Neural progenitor cell (in vitro differentiated cells): ENCODE measurements around the gene MBIP. TPM values are rescaled to one million over a fixed set of nuclear protein-coding genes. Genes with fewer than 3 reads are reported as not detected.

ENCODE experiments used
- DNase-seq: peaks from one replicate; pipeline ENCODE4 v3.0.0-alpha.2; 2016; ENCODE audit warnings: low spot score
- H2AFZ ChIP-seq: fragments of 200-600 bp; sonication (generic); replicated peaks from 2 replicates; pipeline ENCODE4 v1.6.1; 2016; ENCODE audit warnings: antibody characterized with exemption
- H3F3A ChIP-seq: fragments of 200-600 bp; sonication (generic); 2 replicates; pipeline ENCODE4 v1.6.1; 2016; ENCODE audit warnings: antibody characterized with exemption, low read depth
- H3K27ac ChIP-seq: fragments of 200-600 bp; sonication (generic); 2 replicates; pipeline ENCODE4 v1.5.1; 2016; ENCODE audit warnings: mild to moderate bottlenecking
- H3K27me3 ChIP-seq: fragments of 200-600 bp; sonication (generic); 2 replicates; pipeline ENCODE4 v1.6.1; 2016; ENCODE audit warnings: mild to moderate bottlenecking, moderate library complexity
- H3K36me3 ChIP-seq: fragments of 200-600 bp; sonication (generic); 2 replicates; pipeline ENCODE4 v1.5.1; 2016
- H3K4me1 ChIP-seq: fragments of 200-600 bp; sonication (generic); 2 replicates; pipeline ENCODE4 v1.6.1; 2016; ENCODE audit warnings: mixed run types
- H3K4me2 ChIP-seq: fragments of 200-600 bp; sonication (generic); 2 replicates; pipeline ENCODE4 v1.6.1; 2016
- H3K4me3 ChIP-seq: fragments of 200-600 bp; sonication (generic); 2 replicates; pipeline ENCODE4 v1.5.1; 2016
- H3K79me2 ChIP-seq: fragments of 200-600 bp; sonication (generic); 2 replicates; pipeline ENCODE4 v1.6.1; 2016; ENCODE audit warnings: low read depth
- H3K9ac ChIP-seq: fragments of 200-600 bp; sonication (generic); 2 replicates; pipeline ENCODE4 v1.6.1; 2016
- H3K9me3 ChIP-seq: fragments of 200-600 bp; sonication (generic); 2 replicates; pipeline ENCODE4 v1.5.1; 2016; ENCODE audit warnings: low read depth
- H4K20me1 ChIP-seq: fragments of 200-600 bp; sonication (generic); 2 replicates; pipeline ENCODE4 v1.6.1; 2016; ENCODE audit warnings: low read depth
- H3K27ac Mint-ChIP-seq: 3 replicates; pipeline ENCODE4 v1.8.0; 2021; ENCODE audit warnings: mixed read lengths
- H3K27me3 Mint-ChIP-seq: 2 replicates; pipeline ENCODE4 v1.8.0; 2022; ENCODE audit warnings: low read depth, mild to moderate bottlenecking, inconsistent platforms, moderate library complexity, mixed read lengths; ENCODE audit not compliant: insufficient read depth
- H3K36me3 Mint-ChIP-seq: 3 replicates; pipeline ENCODE4 v1.8.0; 2021; ENCODE audit warnings: mixed read lengths
- H3K4me1 Mint-ChIP-seq: 3 replicates; pipeline ENCODE4 v1.8.0; 2021; ENCODE audit warnings: mixed read lengths
- H3K4me3 Mint-ChIP-seq: 3 replicates; pipeline ENCODE4 v1.8.0; 2021; ENCODE audit warnings: mild to moderate bottlenecking, moderate library complexity, mixed read lengths
- H3K9me3 Mint-ChIP-seq: 3 replicates; pipeline ENCODE4 v1.8.0; 2020; ENCODE audit warnings: mixed read lengths
- EZH2 ChIP-seq: fragments of 200-600 bp; sonication (generic); IDR thresholded peaks from 2 replicates; pipeline ENCODE4 v1.6.1; 2017; ENCODE audit warnings: antibody characterized with exemption, mild to moderate bottlenecking, moderate library complexity
- EZH2phosphoT487 ChIP-seq: fragments of 200-600 bp; sonication (generic); IDR thresholded peaks from 2 replicates; pipeline ENCODE4 v1.6.1; 2017; ENCODE audit warnings: antibody characterized with exemption
- total RNA-seq: library from RNA; depleted of rRNA; stranded (reverse); fragments of >200 nt; gene quantifications from 2 replicates; pipeline ENCODE4 v1.2.3, GENCODE V29; 2015; ENCODE audit warnings: low replicate concordance
- TF ChIP-seq, protein P1 (sequence below): fragments of 200-600 bp; sonication (generic); IDR thresholded peaks from 2 replicates; pipeline ENCODE4 v1.5.1; 2017; ENCODE audit warnings: antibody characterized with exemption, mild to moderate bottlenecking

The MBIP gene
- total RNA-seq, 1 donor from 2014 or later, result 49.7 TPM

DNA sequence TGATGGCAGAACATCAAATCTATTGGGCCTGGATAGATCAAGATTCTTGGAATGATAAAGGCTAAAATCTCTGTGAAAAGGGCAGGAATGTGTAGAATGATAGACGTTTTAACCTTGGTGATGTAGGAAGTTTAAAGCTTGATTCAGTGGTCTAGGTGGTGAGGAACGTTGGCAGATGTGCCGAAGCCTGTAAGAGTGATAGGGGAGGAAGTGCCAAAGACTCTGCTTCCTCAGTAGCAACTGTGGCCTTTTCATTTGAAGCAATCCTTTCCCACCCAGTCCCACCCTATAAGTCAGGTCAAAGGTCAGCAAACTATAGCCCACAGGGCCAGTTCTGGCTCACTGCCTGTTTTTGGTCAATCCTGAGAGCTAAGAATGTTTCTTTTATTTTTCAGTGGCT lies 62.2 kb downstream of the MBIP start:
- no peaks in the 10 kb centered on the region for H3K9me3 Mint-ChIP-seq
- no peak for TF ChIP-seq EZH2phosphoT487
- TF ChIP-seq, protein P1, sequence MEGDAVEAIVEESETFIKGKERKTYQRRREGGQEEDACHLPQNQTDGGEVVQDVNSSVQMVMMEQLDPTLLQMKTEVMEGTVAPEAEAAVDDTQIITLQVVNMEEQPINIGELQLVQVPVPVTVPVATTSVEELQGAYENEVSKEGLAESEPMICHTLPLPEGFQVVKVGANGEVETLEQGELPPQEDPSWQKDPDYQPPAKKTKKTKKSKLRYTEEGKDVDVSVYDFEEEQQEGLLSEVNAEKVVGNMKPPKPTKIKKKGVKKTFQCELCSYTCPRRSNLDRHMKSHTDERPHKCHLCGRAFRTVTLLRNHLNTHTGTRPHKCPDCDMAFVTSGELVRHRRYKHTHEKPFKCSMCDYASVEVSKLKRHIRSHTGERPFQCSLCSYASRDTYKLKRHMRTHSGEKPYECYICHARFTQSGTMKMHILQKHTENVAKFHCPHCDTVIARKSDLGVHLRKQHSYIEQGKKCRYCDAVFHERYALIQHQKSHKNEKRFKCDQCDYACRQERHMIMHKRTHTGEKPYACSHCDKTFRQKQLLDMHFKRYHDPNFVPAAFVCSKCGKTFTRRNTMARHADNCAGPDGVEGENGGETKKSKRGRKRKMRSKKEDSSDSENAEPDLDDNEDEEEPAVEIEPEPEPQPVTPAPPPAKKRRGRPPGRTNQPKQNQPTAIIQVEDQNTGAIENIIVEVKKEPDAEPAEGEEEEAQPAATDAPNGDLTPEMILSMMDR, result no peak
- TF ChIP-seq EZH2, result no peak
- Histone ChIP-seq H2AFZ (no peak overlapping the region), H3K27ac (no peak overlapping the region), H3K36me3 (no peaks in the 10 kb centered on the region), H3K4me2 (no peak overlapping the region), H3K4me3 (no peak overlapping the region), H3K9me3 (no peaks in the 10 kb centered on the region), H3F3A (peaks cover 7% of the 10 kb centered on the region), H3K27me3 (no peaks in the 10 kb centered on the region), H3K79me2 (no peaks in the 10 kb centered on the region), H4K20me1 (no peaks in the 10 kb centered on the region), H3K9ac (no peak overlapping the region), H3K4me1 (peaks cover 14% of the 10 kb centered on the region)
- DNase-seq, result no peak
- no peak overlapping the region for H3K4me3 Mint-ChIP-seq
- H3K27ac Mint-ChIP-seq, result no peak overlapping the region
- peaks cover 13% of the 10 kb centered on the region for H3K4me1 Mint-ChIP-seq
- no peaks in the 10 kb centered on the region for H3K36me3 Mint-ChIP-seq
- H3K27me3 Mint-ChIP-seq, result peaks cover 4% of the 10 kb centered on the region

DNA sequence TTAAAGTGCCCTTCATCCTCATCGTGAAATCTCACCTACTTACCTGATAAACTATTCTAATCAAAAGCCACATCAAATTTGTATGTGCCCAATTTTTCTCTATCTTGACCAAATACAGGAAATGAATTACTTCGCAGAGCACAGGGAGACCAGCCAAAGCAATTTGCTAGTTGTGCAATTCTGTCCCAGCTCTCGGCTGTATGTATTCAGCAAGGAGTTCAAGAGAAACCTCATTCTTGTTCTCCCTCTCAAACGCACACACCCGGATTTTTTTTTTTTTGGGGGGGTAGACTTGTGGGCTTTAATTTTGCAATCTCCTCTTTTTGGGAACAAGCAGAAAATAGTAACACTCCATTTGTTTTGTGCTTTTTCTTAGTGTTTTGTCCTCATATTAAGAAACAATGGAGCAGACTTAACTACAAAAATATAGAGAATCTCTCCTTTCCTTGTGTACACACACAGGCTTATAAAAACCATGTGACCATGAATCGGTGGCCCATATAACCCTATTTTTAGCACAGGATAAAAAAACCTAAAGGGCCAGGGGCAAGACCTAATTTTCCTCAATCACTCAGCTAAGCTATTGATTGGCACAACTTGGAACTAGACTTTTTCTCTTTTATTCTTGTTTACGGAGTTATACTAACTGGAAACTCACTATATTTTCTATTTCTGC lies 64.2 kb downstream of the MBIP start:
- Histone ChIP-seq H3F3A (peaks cover 7% of the 10 kb centered on the region), H3K4me2 (no peak overlapping the region), H3K27me3 (no peaks in the 10 kb centered on the region), H3K9ac (no peak overlapping the region), H3K36me3 (no peaks in the 10 kb centered on the region), H4K20me1 (no peaks in the 10 kb centered on the region), H3K79me2 (no peaks in the 10 kb centered on the region), H3K9me3 (no peaks in the 10 kb centered on the region), H3K4me1 (peaks cover 14% of the 10 kb centered on the region), H3K27ac (no peak overlapping the region), H2AFZ (no peak overlapping the region), H3K4me3 (no peak overlapping the region)
- H3K4me3 Mint-ChIP-seq, result no peak overlapping the region
- H3K4me1 Mint-ChIP-seq, result peaks cover 13% of the 10 kb centered on the region
- H3K27ac Mint-ChIP-seq, result no peak overlapping the region
- TF ChIP-seq EZH2phosphoT487 (no peak), EZH2 (no peak)
- TF ChIP-seq, protein P1, result no peak
- no peak for DNase-seq
- H3K27me3 Mint-ChIP-seq, result peaks cover 4% of the 10 kb centered on the region
- H3K36me3 Mint-ChIP-seq, result no peaks in the 10 kb centered on the region
- no peaks in the 10 kb centered on the region for H3K9me3 Mint-ChIP-seq

DNA sequence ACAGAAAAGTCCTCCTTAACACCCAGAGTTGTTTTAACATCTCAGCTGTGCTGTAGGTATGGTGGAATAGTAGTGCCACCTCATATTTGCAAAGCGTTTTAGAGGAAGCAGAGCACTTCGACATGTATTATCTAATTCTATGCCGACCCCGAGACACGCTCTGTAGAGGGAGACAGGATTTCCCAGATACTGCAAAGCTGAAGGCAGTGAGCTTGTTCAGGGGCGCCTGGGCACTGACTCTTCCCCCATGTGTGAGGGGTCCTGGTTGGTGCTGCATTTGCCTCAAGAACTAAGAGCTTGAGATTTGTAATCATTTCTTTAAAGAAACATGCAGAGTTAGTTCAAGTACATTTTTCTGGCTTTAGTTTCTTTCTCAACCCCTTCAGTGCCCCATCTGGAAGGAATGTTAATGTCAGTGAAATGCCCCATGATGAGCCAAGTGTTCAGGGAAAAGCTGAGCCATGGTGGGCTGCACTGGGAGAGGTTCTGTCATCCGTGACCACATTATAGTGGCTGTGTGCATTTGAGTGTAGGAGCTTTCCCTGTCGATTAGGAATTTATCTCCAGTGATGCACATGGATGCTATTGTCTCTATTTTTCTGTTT lies 66.3 kb downstream of the MBIP start:
- peaks cover 6% of the 10 kb centered on the region for H3K4me1 Mint-ChIP-seq
- H3K27ac Mint-ChIP-seq, result no peak overlapping the region
- H3K79me2 ChIP-seq, result no peaks in the 10 kb centered on the region
- H3K4me3 ChIP-seq, result no peak overlapping the region
- no peak overlapping the region for H3K4me3 Mint-ChIP-seq
- H3F3A ChIP-seq, result peaks cover 2% of the 10 kb centered on the region
- H3K36me3 ChIP-seq, result no peaks in the 10 kb centered on the region
- no peaks in the 10 kb centered on the region for H3K36me3 Mint-ChIP-seq
- H3K27me3 ChIP-seq, result no peaks in the 10 kb centered on the region
- H3K9me3 Mint-ChIP-seq, result peaks cover 4% of the 10 kb centered on the region
- no peak overlapping the region for H3K27ac ChIP-seq
- peak; percentile 44 for DNase-seq
- no peaks in the 10 kb centered on the region for H4K20me1 ChIP-seq
- peaks cover 3% of the 10 kb centered on the region for H3K4me1 ChIP-seq
- no peaks in the 10 kb centered on the region for H3K9me3 ChIP-seq
- H3K27me3 Mint-ChIP-seq, result peaks cover 4% of the 10 kb centered on the region
- H2AFZ ChIP-seq, result peak overlapping the region; percentile 73
- TF ChIP-seq, protein P1, result peak; percentile 51
- TF ChIP-seq EZH2phosphoT487, result no peak
- TF ChIP-seq EZH2, result no peak
- H3K4me2 ChIP-seq, result no peak overlapping the region
- H3K9ac ChIP-seq, result no peak overlapping the region

Other genes starting within 250 kb of the MBIP start
- gene PTCSC3, start 143.9 kb downstream of the MBIP start, total RNA-seq, result not detected in 2 replicates
- not detected in 2 replicates for gene NKX2-1, start 199.6 kb upstream of the MBIP start, total RNA-seq